ENCODE measurements around the gene THYN1. TPM values are rescaled to one million over a fixed set of nuclear protein-coding genes. Genes with fewer than 3 reads are reported as not detected.

The THYN1 gene
- total RNA-seq, 4 donors from 2014 or later = 12.7 to 27.8 (median 17.2) TPM

GRCh38 chr11:134216816-134217215, 36.3 kb downstream of the THYN1 start:
- H3K4me1 ChIP-seq = no peaks in the 10 kb centered on the region
- H3K27me3 ChIP-seq = no peaks in the 10 kb centered on the region
- intact Hi-C loops (cut with DNase I; ENCODE audit: low total_unique reads) = no loop called here
- in situ Hi-C loops (cut with MboI; ENCODE audit: low sequenced_read_pairs in 4 of 4) = no loop called here
- H3K9me3 ChIP-seq = no peaks in the 10 kb centered on the region
- DNase-seq (no peak), ATAC-seq (no peak)
- H3K27ac ChIP-seq = no peak overlapping the region
- H3K4me3 ChIP-seq = no peak overlapping the region
- TF ChIP-seq CTCF (IDR thresholded peaks at IDR 0.05 in 4 of 5, conservative IDR thresholded peaks at IDR 0.05 in 1 of 5) (no peak), POLR2A (IDR thresholded peaks at IDR 0.05) (no peak)
- H3K36me3 ChIP-seq = peaks cover 0 to 31% of the 10 kb centered on the region in 2 donors

GRCh38 chr11:134215836-134216235, 37.3 kb downstream of the THYN1 start:
- H3K27ac ChIP-seq = no peak overlapping the region
- H3K36me3 ChIP-seq = peaks cover 0 to 31% of the 10 kb centered on the region in 2 donors
- no peak for DNase-seq
- no peak for ATAC-seq
- in situ Hi-C loops (cut with MboI; ENCODE audit: low sequenced_read_pairs in 4 of 4) = no loop called here
- H3K27me3 ChIP-seq = no peaks in the 10 kb centered on the region
- intact Hi-C loops (cut with DNase I; ENCODE audit: low total_unique reads) = no loop called here
- H3K4me1 ChIP-seq = no peaks in the 10 kb centered on the region
- no peak for TF ChIP-seq CTCF (IDR thresholded peaks at IDR 0.05 in 4 of 5, conservative IDR thresholded peaks at IDR 0.05 in 1 of 5)
- no peak for TF ChIP-seq POLR2A (IDR thresholded peaks at IDR 0.05)
- no peak overlapping the region for H3K4me3 ChIP-seq
- no peaks in the 10 kb centered on the region for H3K9me3 ChIP-seq

GRCh38 chr11:134207538-134208239, 45.5 kb downstream of the THYN1 start:
- in situ Hi-C loops (cut with MboI; ENCODE audit: low sequenced_read_pairs in 4 of 4) = no loop called here
- Histone ChIP-seq H3K4me1 (no peaks in the 10 kb centered on the region), H3K36me3 (peaks cover under 1 to 38% of the 10 kb centered on the region in 2 donors), H3K9me3 (no peaks in the 10 kb centered on the region), H3K27me3 (no peaks in the 10 kb centered on the region), H3K4me3 (no peak overlapping the region), H3K27ac (no peak overlapping the region)
- DNase-seq = no peak
- TF ChIP-seq POLR2A (IDR thresholded peaks at IDR 0.05) (no peak), CTCF (IDR thresholded peaks at IDR 0.05 in 4 of 5, conservative IDR thresholded peaks at IDR 0.05 in 1 of 5) (peak in 3 of 5 experiments; percentile 43 to 63 (median 52))
- no peak for ATAC-seq
- intact Hi-C loops (cut with DNase I; ENCODE audit: low total_unique reads) = no loop called here

GRCh38 chr11:134206185-134206584, 47.0 kb downstream of the THYN1 start:
- no peaks in the 10 kb centered on the region for H3K9me3 ChIP-seq
- in situ Hi-C loops (cut with MboI; ENCODE audit: low sequenced_read_pairs in 4 of 4) = no loop called here
- H3K27me3 ChIP-seq = no peaks in the 10 kb centered on the region
- H3K36me3 ChIP-seq = peaks cover 4 to 53% of the 10 kb centered on the region in 2 donors
- H3K27ac ChIP-seq = no peak overlapping the region
- ATAC-seq = no peak
- no peak overlapping the region for H3K4me3 ChIP-seq
- TF ChIP-seq CTCF (IDR thresholded peaks at IDR 0.05 in 4 of 5, conservative IDR thresholded peaks at IDR 0.05 in 1 of 5) = no peak
- no peak for TF ChIP-seq POLR2A (IDR thresholded peaks at IDR 0.05)
- no peak for DNase-seq
- intact Hi-C loops (cut with DNase I; ENCODE audit: low total_unique reads) = no loop called here
- H3K4me1 ChIP-seq = no peaks in the 10 kb centered on the region

GRCh38 chr11:134205729-134206128, 47.4 kb downstream of the THYN1 start:
- Histone ChIP-seq H3K4me3 (no peak overlapping the region), H3K9me3 (no peaks in the 10 kb centered on the region), H3K27me3 (no peaks in the 10 kb centered on the region), H3K36me3 (peaks cover 4 to 57% of the 10 kb centered on the region in 2 donors), H3K27ac (no peak overlapping the region), H3K4me1 (no peaks in the 10 kb centered on the region)
- ATAC-seq (no peak), DNase-seq (no peak)
- intact Hi-C loops (cut with DNase I; ENCODE audit: low total_unique reads) = no loop called here
- TF ChIP-seq POLR2A (IDR thresholded peaks at IDR 0.05) (no peak), CTCF (IDR thresholded peaks at IDR 0.05 in 4 of 5, conservative IDR thresholded peaks at IDR 0.05 in 1 of 5) (no peak)
- in situ Hi-C loops (cut with MboI; ENCODE audit: low sequenced_read_pairs in 4 of 4) = no loop called here

Measured in gastrocnemius medialis (tissue), 4 donors.